Effector memory CD4-positive, alpha-beta T cell (primary cell): ENCODE data around the gene SPATA2L.

Experiments used
- DNase-seq, 3 donors: peaks; one replicate each; pipeline ENCODE4 v3.0.0-alpha.2; 2020
- H3K27ac ChIP-seq: 2 replicates; pipeline ENCODE4 v1.7.0; 2013; ENCODE audit warnings: mild to moderate bottlenecking, low read length, moderate library complexity; ENCODE audit not compliant: insufficient read depth, poor library complexity, severe bottlenecking
- H3K27me3 ChIP-seq: replicated peaks from 2 replicates; pipeline ENCODE4 v1.7.0; 2013; ENCODE audit warnings: mild to moderate bottlenecking, low read length; ENCODE audit not compliant: insufficient read depth, control insufficient read depth, poor library complexity, severe bottlenecking
- H3K36me3 ChIP-seq: 2 replicates; pipeline ENCODE4 v1.7.0; 2013; ENCODE audit warnings: mild to moderate bottlenecking, low read length, moderate library complexity; ENCODE audit not compliant: control insufficient read depth, insufficient read depth
- H3K4me1 ChIP-seq: 2 replicates; pipeline ENCODE4 v1.7.0; 2013; ENCODE audit warnings: low read length, mild to moderate bottlenecking; ENCODE audit not compliant: control insufficient read depth, insufficient read depth, poor library complexity, severe bottlenecking
- H3K4me3 ChIP-seq: 2 replicates; pipeline ENCODE4 v1.7.0; 2013; ENCODE audit warnings: low read length, low read depth, mild to moderate bottlenecking; ENCODE audit not compliant: insufficient read depth, poor library complexity, severe bottlenecking
- H3K9me3 ChIP-seq: 2 replicates; pipeline ENCODE4 v1.7.0; 2013; ENCODE audit warnings: mild to moderate bottlenecking, low read length, moderate library complexity; ENCODE audit not compliant: control insufficient read depth

The SPATA2L gene

GRCh38 chr16:89717688-89718505, 16.4 kb upstream of the SPATA2L start:
- Histone ChIP-seq H3K4me1 (peaks cover 11% of the 10 kb centered on the region), H3K27ac (no peak overlapping the region), H3K4me3 (no peak overlapping the region), H3K27me3 (no peaks in the 10 kb centered on the region), H3K36me3 (peaks cover 1% of the 10 kb centered on the region), H3K9me3 (no peaks in the 10 kb centered on the region)
- no peak for DNase-seq

GRCh38 chr16:89716916-89717687, 15.6 kb upstream of the SPATA2L start:
- Histone ChIP-seq H3K27ac (no peak overlapping the region), H3K4me1 (peaks cover 15% of the 10 kb centered on the region)

GRCh38 chr16:89716493-89716892, 15.0 kb upstream of the SPATA2L start:
- H3K27me3 ChIP-seq, result no peaks in the 10 kb centered on the region
- H3K4me1 ChIP-seq, result peaks cover 18% of the 10 kb centered on the region
- no peak overlapping the region for H3K4me3 ChIP-seq
- no peak overlapping the region for H3K27ac ChIP-seq
- DNase-seq, result no peak
- H3K36me3 ChIP-seq, result no peaks in the 10 kb centered on the region
- no peaks in the 10 kb centered on the region for H3K9me3 ChIP-seq

More at GRCh38 chr16:89716916-89717687, 15.6 kb upstream of the SPATA2L start:
- Histone ChIP-seq H3K36me3 (no peaks in the 10 kb centered on the region), H3K9me3 (no peaks in the 10 kb centered on the region), H3K27me3 (no peaks in the 10 kb centered on the region), H3K4me3 (no peak overlapping the region)
- DNase-seq, result no peak

- Histone ChIP-seq H3K4me1 (peaks cover 11% of the 10 kb centered on the region), H3K9me3 (no peaks in the 10 kb centered on the region), H3K27ac (no peak overlapping the region), H3K27me3 (no peaks in the 10 kb centered on the region), H3K4me3 (peak overlapping the region; percentile 55), H3K36me3 (no peaks in the 10 kb centered on the region)
- no peak for DNase-seq
Measured at GRCh38 chr16:89712274-89712781, 10.8 kb upstream of the SPATA2L start.

- DNase-seq, result peak; percentile 47 to 65 (median 61)
Measured at GRCh38 chr16:89711601-89712273, 10.2 kb upstream of the SPATA2L start.

GRCh38 chr16:89710709-89711564, 9.4 kb upstream of the SPATA2L start:
- Histone ChIP-seq H3K4me1 (peaks cover 15% of the 10 kb centered on the region), H3K4me3 (no peak overlapping the region), H3K27ac (no peak overlapping the region), H3K36me3 (no peaks in the 10 kb centered on the region), H3K27me3 (no peaks in the 10 kb centered on the region), H3K9me3 (no peaks in the 10 kb centered on the region)
- DNase-seq, result no peak

More at GRCh38 chr16:89711601-89712273, 10.2 kb upstream of the SPATA2L start:
- Histone ChIP-seq H3K9me3 (no peaks in the 10 kb centered on the region), H3K36me3 (no peaks in the 10 kb centered on the region), H3K27ac (no peak overlapping the region), H3K4me1 (peaks cover 11% of the 10 kb centered on the region), H3K27me3 (no peaks in the 10 kb centered on the region), H3K4me3 (peak overlapping the region; percentile 55)

- H3K36me3 ChIP-seq, result no peaks in the 10 kb centered on the region
- no peak for DNase-seq
- no peak overlapping the region for H3K27ac ChIP-seq
- no peak overlapping the region for H3K4me3 ChIP-seq
- no peaks in the 10 kb centered on the region for H3K27me3 ChIP-seq
- no peaks in the 10 kb centered on the region for H3K9me3 ChIP-seq
- H3K4me1 ChIP-seq, result peaks cover 15% of the 10 kb centered on the region
Measured at GRCh38 chr16:89709716-89710432, 8.4 kb upstream of the SPATA2L start.

GRCh38 chr16:89709166-89709565, 7.7 kb upstream of the SPATA2L start:
- no peak for DNase-seq
- Histone ChIP-seq H3K4me3 (no peak overlapping the region), H3K36me3 (no peaks in the 10 kb centered on the region), H3K4me1 (peaks cover 15% of the 10 kb centered on the region), H3K27ac (no peak overlapping the region), H3K27me3 (no peaks in the 10 kb centered on the region), H3K9me3 (no peaks in the 10 kb centered on the region)

- no peak for DNase-seq
- H3K27ac ChIP-seq, result no peak overlapping the region
- no peaks in the 10 kb centered on the region for H3K27me3 ChIP-seq
- no peaks in the 10 kb centered on the region for H3K36me3 ChIP-seq
- H3K4me3 ChIP-seq, result no peak overlapping the region
- H3K9me3 ChIP-seq, result no peaks in the 10 kb centered on the region
- peaks cover 15% of the 10 kb centered on the region for H3K4me1 ChIP-seq
Measured at GRCh38 chr16:89708481-89708931, 7.0 kb upstream of the SPATA2L start.
